ENCODE measurements around the gene TRMT1. TPM values are rescaled to one million over a fixed set of nuclear protein-coding genes. Genes with fewer than 3 reads are reported as not detected.

The TRMT1 gene
- total and polyA plus RNA-seq, 2 of the 8 experiments (the other 6 are each of a cell fraction or from before 2014, with no cell fraction given) = 77.4 to 99.3 TPM

DNA sequence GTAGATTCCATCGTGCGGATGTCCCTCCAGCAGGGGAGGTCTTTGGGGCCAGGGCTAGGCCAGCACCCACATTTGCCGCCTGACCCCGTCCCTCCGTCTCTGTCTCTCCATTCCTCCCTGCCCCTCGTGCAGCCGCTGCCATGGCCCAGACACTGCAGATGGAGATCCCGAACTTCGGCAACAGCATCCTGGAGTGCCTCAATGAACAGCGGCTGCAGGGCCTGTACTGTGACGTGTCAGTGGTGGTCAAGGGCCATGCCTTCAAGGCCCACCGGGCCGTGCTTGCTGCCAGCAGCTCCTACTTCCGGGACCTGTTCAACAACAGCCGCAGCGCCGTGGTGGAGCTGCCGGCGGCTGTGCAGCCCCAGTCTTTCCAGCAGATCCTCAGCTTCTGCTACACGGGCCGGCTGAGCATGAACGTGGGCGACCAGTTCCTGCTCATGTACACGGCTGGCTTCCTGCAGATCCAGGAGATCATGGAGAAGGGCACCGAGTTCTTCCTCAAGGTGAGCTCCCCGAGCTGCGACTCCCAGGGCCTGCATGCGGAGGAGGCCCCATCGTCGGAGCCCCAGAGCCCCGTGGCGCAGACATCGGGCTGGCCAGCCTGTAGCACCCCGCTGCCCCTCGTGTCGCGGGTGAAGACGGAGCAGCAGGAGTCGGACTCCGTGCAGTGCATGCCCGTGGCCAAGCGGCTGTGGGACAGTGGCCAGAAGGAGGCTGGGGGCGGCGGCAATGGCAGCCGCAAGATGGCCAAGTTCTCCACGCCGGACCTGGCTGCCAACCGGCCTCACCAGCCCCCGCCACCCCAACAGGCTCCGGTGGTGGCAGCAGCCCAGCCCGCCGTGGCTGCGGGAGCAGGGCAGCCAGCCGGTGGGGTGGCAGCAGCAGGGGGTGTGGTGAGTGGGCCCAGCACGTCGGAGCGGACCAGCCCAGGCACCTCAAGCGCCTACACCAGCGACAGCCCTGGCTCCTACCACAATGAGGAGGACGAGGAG, 18.8 kb upstream of the TRMT1 start (continued):
- TF ChIP-seq SP4 (IDR thresholded peaks at IDR 0.05; ENCODE audit: low read length) = no peak

Measured in H1 (cell line).